Measurements from ENCODE around the gene LPIN1.

Gene LPIN1

DNA sequence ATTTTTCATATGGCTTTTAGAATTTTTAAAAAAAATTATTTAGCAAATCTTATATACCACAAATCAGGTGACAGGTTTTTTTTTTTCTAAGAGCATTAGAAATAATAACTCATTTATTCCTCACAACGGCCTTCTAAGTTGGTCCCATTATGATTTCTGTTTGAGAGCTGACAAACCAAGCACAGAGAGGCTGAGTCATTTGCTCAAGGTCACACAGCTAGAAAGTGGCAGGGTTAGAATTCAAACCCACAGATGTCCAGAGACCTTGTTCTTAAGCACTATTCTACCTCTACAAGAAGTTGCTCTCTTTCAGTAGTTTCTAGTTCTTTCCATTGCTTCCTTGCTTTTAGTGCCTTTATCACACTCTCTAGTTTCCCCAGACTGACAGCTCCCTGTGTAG lies 28.8 kb upstream of the LPIN1 start:
- TF ChIP-seq SIN3A (IDR thresholded peaks at IDR 0.05; ENCODE audit: borderline replicate concordance, insufficient read depth, low read length): no peak
- TF ChIP-seq POLR2AphosphoS5 (IDR thresholded peaks at IDR 0.05; ENCODE audit: low read depth, low read length): no peak
- TF ChIP-seq REST (IDR thresholded peaks at IDR 0.05; ENCODE audit: insufficient read depth in 1 of 2, low read depth in 2 of 2, low read length in 2 of 2): no peak
- no peak for TF ChIP-seq TAF1 (IDR thresholded peaks at IDR 0.05; ENCODE audit: borderline replicate concordance, insufficient read depth, low read length)
- TF ChIP-seq FOXP2 (optimal IDR thresholded peaks at IDR 0.05; ENCODE audit: borderline replicate concordance, extremely low read depth, extremely low read length, insufficient read depth): no peak

- no peak for TF ChIP-seq REST (IDR thresholded peaks at IDR 0.05; ENCODE audit: insufficient read depth in 1 of 2, low read depth in 2 of 2, low read length in 2 of 2)
These were observed 27.8 kb upstream of the LPIN1 start for GRCh38 chr2:11718606-11719005.

- no peak for TF ChIP-seq REST (IDR thresholded peaks at IDR 0.05; ENCODE audit: insufficient read depth in 1 of 2, low read depth in 2 of 2, low read length in 2 of 2)
- no peak for TF ChIP-seq FOXP2 (optimal IDR thresholded peaks at IDR 0.05; ENCODE audit: borderline replicate concordance, extremely low read depth, extremely low read length, insufficient read depth)
- TF ChIP-seq POLR2AphosphoS5 (IDR thresholded peaks at IDR 0.05; ENCODE audit: low read depth, low read length): no peak
- no peak for TF ChIP-seq SIN3A (IDR thresholded peaks at IDR 0.05; ENCODE audit: borderline replicate concordance, insufficient read depth, low read length)
- TF ChIP-seq TAF1 (IDR thresholded peaks at IDR 0.05; ENCODE audit: borderline replicate concordance, insufficient read depth, low read length): no peak
These were observed 27.0 kb upstream of the LPIN1 start for GRCh38 chr2:11719230-11719977.

GRCh38 chr2:11720752-11721151 lies 25.7 kb upstream of the LPIN1 start:
- TF ChIP-seq REST (IDR thresholded peaks at IDR 0.05; ENCODE audit: insufficient read depth in 1 of 2, low read depth in 2 of 2, low read length in 2 of 2) (no peak), POLR2AphosphoS5 (IDR thresholded peaks at IDR 0.05; ENCODE audit: low read depth, low read length) (no peak), TAF1 (IDR thresholded peaks at IDR 0.05; ENCODE audit: borderline replicate concordance, insufficient read depth, low read length) (no peak), FOXP2 (optimal IDR thresholded peaks at IDR 0.05; ENCODE audit: borderline replicate concordance, extremely low read depth, extremely low read length, insufficient read depth) (no peak), SIN3A (IDR thresholded peaks at IDR 0.05; ENCODE audit: borderline replicate concordance, insufficient read depth, low read length) (no peak)
